HFF-Myc (cell line): ENCODE measurements around the gene GALNT10.

Experiments used
- DNase-seq: peaks from one replicate; pipeline ENCODE4 v3.0.0-alpha.2; 2011; ENCODE audit warnings: low read depth; ENCODE audit errors: extremely low read depth
- H3K4me3 ChIP-seq: replicated peaks from 2 replicates; pipeline ENCODE4 v1.5.1; 2011; ENCODE audit warnings: low read depth, mild to moderate bottlenecking, control low read depth, low read length
- CTCF ChIP-seq: IDR thresholded peaks from 2 replicates; pipeline ENCODE4 v1.5.1; 2012; ENCODE audit warnings: mild to moderate bottlenecking, low read depth, low read length, control low read depth; ENCODE audit errors: missing control alignments

The GALNT10 gene

GRCh38 chr5:154285661-154286408 lies 95.3 kb downstream of the GALNT10 start:
- no peak for TF ChIP-seq CTCF
- no peak overlapping the region for H3K4me3 ChIP-seq
- no peak for DNase-seq

GRCh38 chr5:154286557-154286956 lies 96.0 kb downstream of the GALNT10 start:
- no peak overlapping the region for H3K4me3 ChIP-seq
- no peak for DNase-seq
- no peak for TF ChIP-seq CTCF

- TF ChIP-seq CTCF, result no peak
- peak; percentile 69 for DNase-seq
- no peak overlapping the region for H3K4me3 ChIP-seq
Measured at GRCh38 chr5:154287136-154287535, 96.6 kb downstream of the GALNT10 start.

GRCh38 chr5:154288145-154288544 lies 97.6 kb downstream of the GALNT10 start:
- H3K4me3 ChIP-seq, result no peak overlapping the region
- no peak for TF ChIP-seq CTCF
- no peak for DNase-seq

GRCh38 chr5:154291917-154292316 lies 101.4 kb downstream of the GALNT10 start:
- no peak overlapping the region for H3K4me3 ChIP-seq
- no peak for TF ChIP-seq CTCF
- DNase-seq, result no peak

- no peak overlapping the region for H3K4me3 ChIP-seq
- no peak for DNase-seq
- TF ChIP-seq CTCF, result no peak
Measured at GRCh38 chr5:154293219-154293618, 102.7 kb downstream of the GALNT10 start.

- H3K4me3 ChIP-seq, result no peak overlapping the region
- no peak for TF ChIP-seq CTCF
- no peak for DNase-seq
Measured at GRCh38 chr5:154295551-154295950, 105.0 kb downstream of the GALNT10 start.
